Measurements from ENCODE around the gene EIF4G3.

DNA sequence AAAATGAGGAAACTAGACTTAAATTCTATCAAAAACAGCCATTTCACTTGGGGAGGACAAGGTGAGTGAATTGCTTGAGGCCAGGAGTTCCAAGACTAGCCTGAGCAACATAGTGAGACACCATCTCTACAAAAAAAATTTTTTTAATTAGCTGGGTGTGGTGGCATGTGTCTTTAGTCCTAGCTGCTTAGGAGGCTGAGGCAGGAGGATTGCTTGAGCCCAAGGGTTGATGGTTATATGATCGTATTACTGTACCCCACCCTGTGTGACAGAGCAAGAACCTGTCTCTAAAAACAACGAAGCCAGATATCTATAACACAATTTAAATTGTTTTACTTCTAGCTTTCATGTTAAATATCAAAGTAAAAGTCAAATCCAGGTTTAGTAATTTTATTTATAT, 263.5 kb downstream of the EIF4G3 start:
- TF ChIP-seq CTCF (IDR thresholded peaks at IDR 0.05) (no peak), POLR2A (IDR thresholded peaks at IDR 0.05) (no peak), EP300 (IDR thresholded peaks at IDR 0.05; ENCODE audit: low read depth) (no peak), POLR2AphosphoS5 (IDR thresholded peaks at IDR 0.05) (no peak)

All from transverse colon (tissue), 4 donors.